ENCODE data around the gene DEFB124. TPM values are rescaled to one million over a fixed set of nuclear protein-coding genes. Genes with fewer than 3 reads are reported as not detected.

Gene DEFB124
- total RNA-seq, 1 donor = not detected

Other genes with a start within 250 kb of the DEFB124 start
- gene DEFB115, start 217.5 kb downstream of the DEFB124 start, total RNA-seq = not detected
- not detected for gene DEFB116, start 166.5 kb downstream of the DEFB124 start, total RNA-seq
- gene DEFB118, start 106.5 kb downstream of the DEFB124 start, total RNA-seq = not detected
- gene DEFB119, start 84.5 kb downstream of the DEFB124 start, total RNA-seq = not detected
- gene DEFB121, start 68.9 kb downstream of the DEFB124 start, total RNA-seq = not detected
- not detected for gene DEFB123, start 34.5 kb downstream of the DEFB124 start, total RNA-seq
- gene REM1, start 161 bp upstream of the DEFB124 start, total RNA-seq = 0.10 TPM
- 62.0 TPM for gene HM13, start 39.3 kb upstream of the DEFB124 start, total RNA-seq
- 17.1 TPM for gene ID1, start 130.2 kb upstream of the DEFB124 start, total RNA-seq
- gene COX4I2, start 162.8 kb upstream of the DEFB124 start, total RNA-seq = not detected
- gene BCL2L1, start 247.7 kb upstream of the DEFB124 start, total RNA-seq = 37.6 TPM

Data from mononuclear cell (primary cell).